OCI-LY1 (cell line): ENCODE results near the gene HAPLN2.

Experiments
- CTCF ChIP-seq: fragments of 200-600 bp; sonication (generic), shearing (Covaris generic); IDR thresholded peaks from 2 replicates; pipeline ENCODE4 v1.5.1; 2017; ENCODE audit warnings: mild to moderate bottlenecking, antibody characterized with exemption, low read length, moderate library complexity, mixed read lengths
- EZH2 ChIP-seq: fragments of 200-600 bp; sonication (generic), shearing (Covaris generic); IDR thresholded peaks from 2 replicates; pipeline ENCODE4 v1.8.0; 2017; ENCODE audit warnings: borderline replicate concordance, mixed run types, mild to moderate bottlenecking, antibody characterized with exemption, low read length, moderate library complexity, mixed read lengths

GRCh38 chr1:156616463-156616862 lies 2.8 kb upstream of the HAPLN2 start:
- TF ChIP-seq CTCF (no peak), EZH2 (no peak)
